Activated naive CD4-positive, alpha-beta T cell treated with anti-CD3 and anti-CD28 coated beads, Interleukin-2, amount 50 U/mL, for 24 hours (primary cell): ENCODE data around the gene SETBP1.
A peak's percentile ranks its signal among the peaks of the same experiment; 100 is the strongest.

Experiments used
- H3K27ac Mint-ChIP-seq: one replicate; pipeline ENCODE4 v1.8.0; 2021; ENCODE audit warnings: mild to moderate bottlenecking, mixed read lengths
- H3K27me3 Mint-ChIP-seq: one replicate; pipeline ENCODE4 v1.8.0; 2021; ENCODE audit warnings: mixed read lengths
- H3K36me3 Mint-ChIP-seq: one replicate; pipeline ENCODE4 v1.8.0; 2021; ENCODE audit warnings: mixed read lengths
- H3K4me1 Mint-ChIP-seq: one replicate; pipeline ENCODE4 v1.8.0; 2021; ENCODE audit warnings: mixed read lengths
- H3K4me3 Mint-ChIP-seq: one replicate; pipeline ENCODE4 v1.8.0; 2021; ENCODE audit warnings: mild to moderate bottlenecking, mixed read lengths
- H3K9me3 Mint-ChIP-seq: one replicate; pipeline ENCODE4 v1.8.0; 2021; ENCODE audit warnings: mixed read lengths

SETBP1 gene

DNA sequence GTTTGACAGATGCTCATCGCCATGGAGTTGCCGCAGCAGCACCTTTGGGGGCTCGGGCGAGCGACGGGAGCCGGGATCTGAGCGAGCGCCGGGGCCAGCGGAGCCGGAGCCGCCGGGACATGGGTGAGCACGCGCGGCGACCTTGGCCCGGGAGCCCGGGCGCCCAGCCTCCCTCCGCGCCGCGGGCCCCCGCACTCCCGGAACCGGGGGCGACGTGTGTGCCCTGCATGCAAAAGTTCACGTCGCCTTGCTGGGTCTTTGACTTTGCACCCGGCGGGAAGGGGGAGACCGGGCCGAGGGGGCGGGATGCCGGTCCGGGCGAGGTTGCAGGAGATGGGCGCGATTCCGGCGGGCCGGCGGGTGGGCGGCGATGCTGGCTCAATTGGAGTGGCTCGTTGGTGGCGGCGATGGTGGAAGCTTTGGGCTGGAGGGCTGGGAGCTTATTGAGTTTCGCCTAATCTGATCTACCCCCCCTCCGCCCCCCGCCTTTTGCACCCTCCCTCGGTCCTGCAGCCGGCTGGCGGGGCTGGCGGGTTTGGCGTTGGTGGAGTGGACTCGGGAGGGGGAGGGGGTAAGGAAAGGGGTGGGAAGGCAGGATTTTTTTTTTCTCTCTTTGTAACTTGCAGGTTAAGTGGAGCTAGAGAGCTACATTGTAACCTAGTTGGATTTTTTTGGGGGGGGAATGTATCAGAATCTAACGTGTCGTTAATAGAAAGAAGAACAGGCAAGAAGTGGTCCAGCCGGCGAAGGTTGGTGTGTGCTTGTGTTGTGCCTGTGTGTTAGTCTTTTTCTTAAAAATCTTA lies at the start of gene SETBP1:
Gene SETBP1 (plus strand): TSS at position 616 of the 803 bp plus-strand sequence. CDS start 20,459 bp downstream, outside the sequence.
- peaks cover 25% of the 10 kb centered on the region for H3K27me3 Mint-ChIP-seq
- peak within 1 kb of the TSS; percentile 79 for H3K4me3 Mint-ChIP-seq
- H3K4me1 Mint-ChIP-seq, result peaks cover 3% of the 10 kb centered on the region
- H3K27ac Mint-ChIP-seq, result no peak within 1 kb of the TSS
- H3K36me3 Mint-ChIP-seq, result no peaks in the 10 kb centered on the region
- no peaks in the 10 kb centered on the region for H3K9me3 Mint-ChIP-seq

DNA sequence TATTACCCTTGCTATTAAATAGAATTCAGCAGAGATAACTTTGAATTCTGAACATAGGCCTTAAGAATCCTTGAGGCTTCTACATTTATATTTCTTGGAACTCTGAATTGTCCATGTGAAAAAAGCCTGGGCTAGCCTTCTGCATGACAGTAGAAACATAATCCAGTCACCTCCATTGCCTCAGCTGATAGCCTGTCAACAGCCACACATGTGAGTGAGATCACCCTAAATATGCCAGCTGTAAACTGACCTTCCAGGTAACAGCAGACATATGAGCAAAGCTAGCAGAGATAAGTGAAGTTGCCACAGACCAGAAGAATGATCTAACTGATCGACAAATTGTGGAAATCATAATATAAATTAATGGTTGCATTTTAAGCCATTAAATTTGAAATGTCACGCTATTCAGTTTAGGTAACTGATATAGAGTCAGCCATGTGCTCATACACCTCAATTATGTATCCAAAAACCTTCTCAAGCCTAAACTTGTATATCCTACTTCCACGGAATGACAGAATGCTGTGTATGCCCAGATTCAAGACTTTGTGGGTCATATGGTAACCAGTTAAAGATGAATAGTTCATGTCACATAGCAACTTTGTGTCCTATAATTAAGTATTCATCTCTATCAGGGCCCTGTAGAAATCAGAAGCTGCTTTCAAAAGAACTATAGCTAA lies 48.1 kb upstream of the SETBP1 start:
- no peaks in the 10 kb centered on the region for H3K36me3 Mint-ChIP-seq
- no peak overlapping the region for H3K4me3 Mint-ChIP-seq
- no peaks in the 10 kb centered on the region for H3K27me3 Mint-ChIP-seq
- H3K27ac Mint-ChIP-seq, result no peak overlapping the region
- H3K9me3 Mint-ChIP-seq, result no peaks in the 10 kb centered on the region
- no peaks in the 10 kb centered on the region for H3K4me1 Mint-ChIP-seq

DNA sequence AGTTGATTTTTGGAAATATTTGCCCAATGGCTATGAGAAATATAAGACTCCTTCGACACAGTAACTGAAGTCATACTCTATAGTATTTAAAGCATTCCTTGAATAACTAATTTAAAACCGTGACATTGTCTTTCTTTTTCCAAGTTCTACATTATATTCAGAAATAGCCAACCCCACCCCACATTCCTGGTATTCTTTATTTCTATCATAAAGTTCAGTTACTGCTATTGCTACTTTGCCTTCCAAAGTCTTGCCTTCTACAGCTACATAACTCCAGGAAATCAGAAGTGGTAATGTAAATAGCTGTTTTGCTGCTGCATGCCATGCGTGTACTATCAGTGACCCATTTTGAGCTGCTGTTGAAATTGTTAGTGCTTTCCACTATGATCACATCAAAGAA lies 45.1 kb upstream of the SETBP1 start:
- H3K27ac Mint-ChIP-seq, result no peak overlapping the region
- peaks cover 1% of the 10 kb centered on the region for H3K27me3 Mint-ChIP-seq
- no peaks in the 10 kb centered on the region for H3K9me3 Mint-ChIP-seq
- H3K4me3 Mint-ChIP-seq, result no peak overlapping the region
- H3K4me1 Mint-ChIP-seq, result no peaks in the 10 kb centered on the region
- H3K36me3 Mint-ChIP-seq, result no peaks in the 10 kb centered on the region

DNA sequence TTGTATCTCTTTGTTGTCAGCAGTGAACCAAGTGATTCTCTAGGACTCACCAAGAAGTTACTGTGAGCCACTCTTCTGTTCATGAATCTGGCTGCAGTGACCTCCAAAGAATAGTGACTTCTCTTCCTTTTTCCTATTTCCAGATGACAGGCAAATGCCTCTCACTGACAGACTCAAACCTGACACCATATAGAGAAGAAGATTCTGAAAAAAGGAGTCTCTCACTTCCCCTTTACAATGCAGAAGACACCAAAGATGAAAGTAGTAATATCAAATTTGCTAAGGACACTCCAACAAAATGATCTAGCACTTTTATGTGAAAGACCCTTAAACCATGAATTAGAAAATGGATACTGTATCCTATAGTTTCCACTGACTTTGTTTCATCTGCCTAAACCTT lies 44.4 kb upstream of the SETBP1 start:
- Mint-ChIP-seq H3K36me3 (no peaks in the 10 kb centered on the region), H3K4me3 (no peak overlapping the region), H3K9me3 (no peaks in the 10 kb centered on the region), H3K27me3 (peaks cover 1% of the 10 kb centered on the region), H3K4me1 (no peaks in the 10 kb centered on the region), H3K27ac (no peak overlapping the region)

DNA sequence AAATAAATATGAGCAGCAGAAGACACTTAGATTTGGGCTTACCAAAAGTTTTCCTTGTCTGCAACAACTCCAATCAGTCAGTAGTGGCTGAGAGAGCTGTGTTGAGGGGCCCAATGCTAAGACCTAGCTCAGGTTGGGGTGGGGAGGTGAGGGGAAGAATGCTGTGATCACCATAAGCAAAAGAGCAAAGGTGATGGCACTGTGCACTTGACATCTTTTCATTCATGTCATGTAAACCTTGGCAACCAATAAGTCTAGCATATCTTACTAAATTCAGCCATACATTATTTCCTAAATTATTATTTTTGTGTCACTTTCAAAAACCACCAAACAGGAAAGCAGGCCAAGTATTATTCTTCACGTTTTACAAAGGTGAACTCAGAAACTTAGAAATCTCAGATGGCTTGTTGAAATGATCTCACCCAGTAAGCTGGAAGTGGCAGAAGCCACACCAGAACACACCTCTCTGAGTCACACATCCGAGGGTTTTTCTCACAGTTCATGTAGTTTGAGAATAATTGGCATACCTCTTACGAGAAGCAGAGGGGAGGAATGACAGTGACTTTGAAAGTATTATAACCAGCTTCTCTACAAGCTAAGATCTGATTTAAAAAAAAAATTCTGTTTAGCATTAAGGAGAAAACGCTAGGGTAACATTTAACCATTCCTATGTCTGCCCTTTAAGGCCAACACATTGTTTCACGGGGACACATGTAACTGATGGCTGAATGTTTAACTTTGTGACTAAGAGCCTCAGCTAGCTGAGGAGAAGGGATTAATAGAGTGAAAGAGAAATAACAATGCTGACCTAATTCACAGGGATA lies 43.3 kb upstream of the SETBP1 start:
- Mint-ChIP-seq H3K9me3 (no peaks in the 10 kb centered on the region), H3K4me3 (no peak overlapping the region), H3K36me3 (no peaks in the 10 kb centered on the region), H3K27ac (no peak overlapping the region), H3K4me1 (no peaks in the 10 kb centered on the region), H3K27me3 (peaks cover 1% of the 10 kb centered on the region)

DNA sequence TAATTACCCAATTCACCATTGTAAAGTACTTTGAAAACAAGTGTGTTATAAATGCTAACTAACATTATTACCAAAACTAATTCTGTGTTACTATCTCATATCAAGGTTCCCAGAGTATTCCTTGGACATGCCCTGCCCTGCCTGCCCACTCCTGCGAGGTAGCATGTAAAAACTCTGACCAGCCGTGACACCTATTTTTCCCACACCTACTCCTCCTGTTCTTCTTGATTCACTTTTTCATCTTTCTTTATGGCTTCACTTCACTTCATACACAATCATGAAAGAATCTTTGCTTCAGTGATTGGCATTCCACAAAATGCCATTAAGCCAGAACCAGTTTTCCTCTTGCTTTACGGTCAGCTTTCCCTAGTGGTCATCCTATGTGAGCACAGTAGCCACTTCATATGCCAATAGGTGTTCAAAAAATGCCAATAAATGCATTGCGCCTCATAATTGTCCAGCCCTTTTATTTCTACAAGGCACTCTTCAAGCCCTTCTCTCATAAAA lies 42.6 kb upstream of the SETBP1 start:
- no peak overlapping the region for H3K27ac Mint-ChIP-seq
- H3K4me1 Mint-ChIP-seq, result no peaks in the 10 kb centered on the region
- no peaks in the 10 kb centered on the region for H3K36me3 Mint-ChIP-seq
- H3K4me3 Mint-ChIP-seq, result no peak overlapping the region
- H3K9me3 Mint-ChIP-seq, result no peaks in the 10 kb centered on the region
- peaks cover 1% of the 10 kb centered on the region for H3K27me3 Mint-ChIP-seq

DNA sequence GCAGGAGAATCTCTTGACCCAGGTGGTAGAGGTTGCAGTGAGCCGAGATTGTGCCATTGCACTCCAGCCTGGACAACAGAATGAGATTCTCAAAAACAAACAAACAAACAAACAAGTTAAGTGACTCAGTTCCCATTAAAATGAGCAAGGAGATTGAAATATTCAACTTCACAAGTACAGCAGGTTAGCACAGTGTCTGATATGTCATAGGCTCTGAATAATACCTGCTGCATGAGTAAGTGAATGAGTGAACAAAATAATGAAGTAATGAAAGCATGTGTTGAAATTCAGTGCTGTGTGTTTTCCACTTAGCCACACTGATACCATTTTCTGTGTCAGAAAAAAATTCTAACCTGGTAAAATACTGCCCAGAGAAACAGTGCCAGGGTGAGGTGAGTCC lies 41.9 kb upstream of the SETBP1 start:
- peaks cover 1% of the 10 kb centered on the region for H3K27me3 Mint-ChIP-seq
- H3K36me3 Mint-ChIP-seq, result no peaks in the 10 kb centered on the region
- no peaks in the 10 kb centered on the region for H3K4me1 Mint-ChIP-seq
- H3K4me3 Mint-ChIP-seq, result no peak overlapping the region
- H3K27ac Mint-ChIP-seq, result no peak overlapping the region
- H3K9me3 Mint-ChIP-seq, result no peaks in the 10 kb centered on the region

DNA sequence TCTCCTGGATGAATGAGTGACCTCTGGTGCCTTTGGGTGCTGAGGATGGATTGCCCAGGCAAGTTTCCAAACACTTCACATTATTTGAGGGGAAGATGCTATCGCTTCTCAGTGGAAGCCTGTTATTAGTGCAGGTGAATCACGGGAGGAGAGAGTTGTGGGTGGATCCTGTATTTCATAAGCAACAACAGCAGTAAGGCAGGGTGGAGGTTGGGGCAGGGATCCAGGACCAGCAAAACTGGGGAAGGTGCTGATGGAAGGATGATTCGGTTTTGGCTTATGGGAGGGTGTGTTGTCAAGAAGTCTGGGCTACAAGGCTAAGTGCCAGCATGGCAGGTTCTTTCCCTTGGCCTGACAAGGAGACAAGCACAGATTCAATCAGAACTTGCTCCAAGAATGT lies 37.7 kb upstream of the SETBP1 start:
- Mint-ChIP-seq H3K36me3 (no peaks in the 10 kb centered on the region), H3K27ac (no peak overlapping the region), H3K27me3 (peaks cover 1% of the 10 kb centered on the region), H3K4me3 (no peak overlapping the region), H3K9me3 (peaks cover 4% of the 10 kb centered on the region), H3K4me1 (no peaks in the 10 kb centered on the region)

DNA sequence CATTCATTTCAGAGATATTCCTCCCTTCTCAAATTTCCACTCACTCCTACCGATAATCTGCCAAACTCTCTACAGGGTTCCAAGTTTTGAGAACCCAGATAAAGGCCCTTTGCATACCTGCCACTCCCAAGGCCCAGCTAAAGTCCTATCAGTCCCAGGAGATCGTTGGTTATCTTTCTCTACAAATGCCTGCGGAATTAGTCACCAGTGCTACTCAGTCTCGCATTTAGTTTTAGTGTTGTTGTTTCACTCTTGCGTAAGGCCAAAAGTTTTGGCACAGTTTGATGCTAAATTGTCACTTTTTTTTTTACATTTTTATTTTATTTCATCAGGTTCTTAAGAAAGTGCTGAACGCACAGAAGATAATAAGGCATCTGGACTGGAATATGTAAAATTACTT lies 29.2 kb upstream of the SETBP1 start:
- H3K9me3 Mint-ChIP-seq, result no peaks in the 10 kb centered on the region
- H3K27ac Mint-ChIP-seq, result no peak overlapping the region
- no peak overlapping the region for H3K4me3 Mint-ChIP-seq
- peaks cover 3% of the 10 kb centered on the region for H3K27me3 Mint-ChIP-seq
- H3K4me1 Mint-ChIP-seq, result no peaks in the 10 kb centered on the region
- H3K36me3 Mint-ChIP-seq, result no peaks in the 10 kb centered on the region

DNA sequence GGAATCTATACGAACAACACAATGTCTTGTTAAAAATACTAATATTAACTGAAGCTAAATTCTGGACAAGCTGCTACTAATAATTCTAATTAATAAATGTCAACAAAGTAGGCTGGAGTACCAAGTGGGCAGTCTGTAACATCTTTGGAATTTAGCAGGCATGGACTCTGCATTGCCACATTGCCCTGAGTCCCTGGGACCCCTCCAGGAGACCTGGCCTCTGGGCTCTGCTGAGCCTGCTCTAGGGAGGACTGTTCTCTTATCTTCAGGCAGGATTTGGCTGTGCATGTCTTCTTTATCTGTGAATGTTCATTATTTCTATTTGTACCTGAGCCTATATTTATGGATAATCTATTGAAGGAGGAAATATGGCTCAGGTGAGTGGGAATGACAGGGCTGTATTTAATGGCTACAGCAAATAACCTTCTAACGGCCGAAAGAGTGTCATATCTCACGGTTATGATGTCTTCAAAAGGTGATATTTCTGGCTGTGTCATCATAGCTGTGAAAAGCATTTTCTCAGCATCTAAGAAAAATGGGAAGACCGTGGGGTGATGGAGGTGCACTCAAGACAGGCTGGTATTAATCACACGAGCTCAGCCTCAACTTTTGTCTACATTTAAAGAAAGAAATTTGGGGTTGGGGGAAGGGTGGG lies 28.6 kb upstream of the SETBP1 start:
- Mint-ChIP-seq H3K27ac (no peak overlapping the region), H3K36me3 (no peaks in the 10 kb centered on the region), H3K27me3 (peaks cover 3% of the 10 kb centered on the region), H3K4me3 (no peak overlapping the region), H3K9me3 (no peaks in the 10 kb centered on the region), H3K4me1 (no peaks in the 10 kb centered on the region)

DNA sequence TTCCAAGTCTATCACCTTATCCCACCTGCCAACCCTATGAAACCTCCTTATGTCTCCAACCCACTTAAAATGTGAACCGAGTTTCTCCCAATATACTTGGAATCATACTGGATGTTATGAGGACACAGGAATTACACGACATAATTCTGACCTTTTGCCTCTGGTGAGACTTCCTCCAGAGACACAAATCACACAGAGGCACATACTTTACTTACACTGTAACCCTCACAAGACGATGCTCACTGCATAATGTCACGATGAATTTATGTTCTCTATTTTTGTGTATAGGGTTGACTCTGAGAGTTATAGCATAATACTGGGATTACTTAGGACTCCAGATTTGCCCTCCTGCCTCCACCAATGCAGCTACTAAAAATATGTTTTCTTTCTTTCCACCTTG lies 28.0 kb upstream of the SETBP1 start:
- Mint-ChIP-seq H3K4me1 (no peaks in the 10 kb centered on the region), H3K27ac (no peak overlapping the region), H3K36me3 (no peaks in the 10 kb centered on the region), H3K9me3 (no peaks in the 10 kb centered on the region), H3K4me3 (no peak overlapping the region), H3K27me3 (peaks cover 3% of the 10 kb centered on the region)

DNA sequence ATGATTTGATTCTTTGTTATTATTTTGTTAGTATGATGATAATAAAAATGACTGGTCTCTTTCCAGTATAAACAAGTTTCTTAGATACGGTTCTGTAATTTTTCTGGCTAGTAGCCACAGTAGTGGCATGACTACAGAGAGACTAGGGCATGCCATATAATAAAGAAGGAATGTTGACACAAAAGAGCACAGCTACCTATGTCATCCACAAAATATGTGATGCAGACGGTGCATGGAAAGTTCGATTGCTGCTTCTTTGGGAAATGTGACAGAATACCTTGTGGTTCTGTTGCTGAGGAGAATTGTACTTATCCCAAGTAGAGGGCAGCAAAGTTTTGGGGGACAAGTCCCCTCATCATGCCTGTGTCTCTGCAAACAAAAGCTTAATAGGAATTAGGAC lies 26.1 kb upstream of the SETBP1 start:
- H3K27ac Mint-ChIP-seq, result no peak overlapping the region
- H3K27me3 Mint-ChIP-seq, result peaks cover 3% of the 10 kb centered on the region
- no peaks in the 10 kb centered on the region for H3K36me3 Mint-ChIP-seq
- no peaks in the 10 kb centered on the region for H3K4me1 Mint-ChIP-seq
- no peaks in the 10 kb centered on the region for H3K9me3 Mint-ChIP-seq
- no peak overlapping the region for H3K4me3 Mint-ChIP-seq

DNA sequence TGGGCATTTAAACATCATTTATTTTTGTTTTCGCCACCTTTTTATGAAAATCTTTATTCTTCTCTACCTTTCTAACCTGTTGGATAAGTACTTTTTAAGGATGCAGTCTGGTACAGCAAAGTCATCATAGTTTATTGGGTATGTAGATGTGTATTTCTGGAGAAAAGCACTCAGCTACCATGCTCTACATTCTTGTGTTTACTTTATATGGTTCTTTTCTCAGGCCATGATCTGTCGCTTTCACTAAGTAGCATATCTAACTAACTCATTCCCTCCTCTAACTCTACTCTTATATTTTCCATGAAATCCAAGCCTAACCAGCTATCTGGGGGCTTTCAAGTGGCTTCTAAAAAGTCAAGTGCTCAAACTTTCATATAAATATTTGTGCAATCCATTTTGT lies 25.3 kb upstream of the SETBP1 start:
- Mint-ChIP-seq H3K27me3 (peaks cover 3% of the 10 kb centered on the region), H3K36me3 (no peaks in the 10 kb centered on the region)

DNA sequence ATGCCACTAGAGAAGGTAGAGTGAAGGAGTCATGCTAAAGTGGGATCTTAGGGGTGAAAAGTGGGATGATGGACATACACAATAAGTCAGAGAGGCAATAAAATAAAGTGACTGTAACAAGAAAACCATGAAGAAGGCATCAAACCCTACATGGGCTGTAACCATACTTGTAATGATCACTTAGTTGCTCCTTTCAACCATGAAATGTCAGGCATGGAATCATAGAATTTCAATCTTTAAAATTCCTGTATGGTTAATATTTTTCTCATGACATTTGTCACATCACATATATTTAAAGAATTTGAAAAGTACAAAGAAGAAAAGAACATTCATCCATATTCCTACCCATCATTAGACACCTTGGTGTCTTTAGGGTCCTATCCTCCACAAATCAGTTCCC lies 20.9 kb upstream of the SETBP1 start:
- Mint-ChIP-seq H3K27ac (no peak overlapping the region), H3K9me3 (no peaks in the 10 kb centered on the region), H3K4me1 (no peaks in the 10 kb centered on the region), H3K27me3 (peaks cover 5% of the 10 kb centered on the region), H3K4me3 (no peak overlapping the region), H3K36me3 (no peaks in the 10 kb centered on the region)

More for the DNA sequence above, 25.3 kb upstream of the SETBP1 start:
- H3K9me3 Mint-ChIP-seq, result no peaks in the 10 kb centered on the region
- H3K4me3 Mint-ChIP-seq, result no peak overlapping the region
- H3K27ac Mint-ChIP-seq, result no peak overlapping the region
- H3K4me1 Mint-ChIP-seq, result no peaks in the 10 kb centered on the region

DNA sequence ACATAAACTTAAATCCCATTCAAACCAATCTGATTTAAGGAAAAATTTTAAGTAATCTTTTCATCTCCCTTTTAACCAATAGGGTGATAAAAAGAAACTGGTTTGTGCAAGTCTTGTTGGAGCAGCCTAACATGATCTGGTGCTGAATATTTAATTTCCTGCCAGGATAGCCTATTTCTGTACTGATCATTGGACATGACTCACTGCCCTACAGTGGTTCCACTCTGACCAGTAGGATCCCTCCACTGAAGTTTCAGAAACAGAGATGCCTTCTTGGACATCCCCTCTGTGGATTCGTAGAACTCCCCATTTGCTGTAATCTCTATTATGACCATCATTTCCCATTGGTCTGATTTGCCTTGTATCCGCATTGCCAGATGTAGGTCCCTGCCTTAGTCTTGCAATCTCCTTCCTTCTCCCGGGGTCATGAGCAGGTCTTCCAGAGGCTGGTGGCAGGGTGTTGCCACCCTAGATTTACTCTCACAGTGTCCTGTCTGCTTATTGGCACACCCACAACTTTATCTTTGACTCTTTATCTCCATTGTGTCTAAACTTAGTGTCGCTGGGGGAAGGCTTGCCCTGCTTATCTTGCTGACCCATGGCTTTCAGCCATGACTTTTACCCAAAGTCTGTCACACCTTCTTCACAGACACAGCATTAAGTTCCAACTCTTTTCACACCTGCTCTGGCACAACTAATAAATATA lies 12.3 kb upstream of the SETBP1 start:
- H3K27me3 Mint-ChIP-seq, result peaks cover 8% of the 10 kb centered on the region

More for the DNA sequence above, 12.3 kb upstream of the SETBP1 start:
- no peak overlapping the region for H3K4me3 Mint-ChIP-seq
- H3K36me3 Mint-ChIP-seq, result no peaks in the 10 kb centered on the region
- no peak overlapping the region for H3K27ac Mint-ChIP-seq
- no peaks in the 10 kb centered on the region for H3K9me3 Mint-ChIP-seq
- H3K4me1 Mint-ChIP-seq, result no peaks in the 10 kb centered on the region
